Endothelial cell of umbilical vein (primary cell): ENCODE results near the gene MKLN1.

Experiments
- EZH2 ChIP-seq: IDR thresholded peaks from 2 replicates; pipeline ENCODE4 v1.6.1; 2012; ENCODE audit warnings: borderline replicate concordance, low read depth, mild to moderate bottlenecking, moderate library complexity, low read length, inconsistent platforms; ENCODE audit not compliant: severe bottlenecking
- JUN ChIP-seq: IDR thresholded peaks from 2 replicates; pipeline ENCODE4 v1.6.1; 2011; ENCODE audit warnings: borderline replicate concordance, low read depth; ENCODE audit not compliant: insufficient read length, insufficient read depth
- POLR2A ChIP-seq: IDR thresholded peaks from 2 replicates; pipeline ENCODE4 v1.6.1; 2012; ENCODE audit warnings: low read depth, mild to moderate bottlenecking, control low read depth, low read length

DNA sequence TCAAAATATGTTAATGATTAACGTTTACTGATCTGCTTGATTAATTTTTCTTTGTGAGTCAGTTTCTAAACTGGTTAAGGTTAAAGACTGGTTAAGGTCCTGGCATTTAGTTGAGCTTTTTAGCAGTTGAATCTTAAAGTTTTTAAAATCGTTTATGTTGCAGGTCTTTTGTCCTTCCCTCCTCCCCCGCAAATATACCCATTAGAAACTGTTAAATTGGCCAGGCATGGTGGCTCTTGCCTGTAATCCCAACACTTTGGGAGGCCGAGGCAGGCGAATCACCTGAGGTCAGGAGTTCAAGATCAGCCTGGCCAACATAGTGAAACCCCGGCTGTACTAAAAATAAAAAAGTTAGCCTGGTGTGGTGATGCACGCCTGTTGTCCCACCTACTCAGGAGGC, 127.9 kb downstream of the MKLN1 start:
- TF ChIP-seq JUN (no peak), EZH2 (no peak), POLR2A (no peak)
